Transverse colon (tissue), 4 donors: ENCODE results near the gene E4F1. TPM values are rescaled to one million over a fixed set of nuclear protein-coding genes. Genes with fewer than 3 reads are reported as not detected.

Experiments used
- DNase-seq: peaks from one replicate; pipeline ENCODE4 v3.0.0-alpha.2; 2019
- H3K27ac ChIP-seq, 4 donors: fragments of 200-600 bp; sonication (generic); 2 replicates each; pipeline ENCODE4 v1.5.1; 2016 to 2018; ENCODE audit warnings: inconsistent platforms in 4 of 4
- H3K27me3 ChIP-seq: fragments of 200-600 bp; sonication (generic); 2 replicates; pipeline ENCODE4 v1.5.1; 2017; ENCODE audit warnings: inconsistent platforms
- H3K36me3 ChIP-seq, 4 donors: fragments of 200-600 bp; sonication (generic); 2 replicates each; pipeline ENCODE4 v1.5.1; 2017 to 2019; ENCODE audit warnings: inconsistent platforms in 4 of 4
- H3K4me1 ChIP-seq, 4 donors: fragments of 200-600 bp; sonication (generic); 2 replicates each; pipeline ENCODE4 v1.5.1; 2017 to 2020; ENCODE audit warnings: inconsistent platforms in 4 of 4
- H3K4me3 ChIP-seq, 4 donors: fragments of 200-600 bp; sonication (generic); 1 replicate in 1 of 4; 2 replicates in 3 of 4; pipeline versions ENCODE4 v1.5.1 to v1.6.1; 2017 to 2019; ENCODE audit warnings: inconsistent platforms in 4 of 4
- H3K9me3 ChIP-seq, 2 donors: fragments of 200-600 bp; sonication (generic); 2 replicates each; pipeline ENCODE4 v1.5.1; 2017 to 2019; ENCODE audit warnings: inconsistent platforms in 2 of 2
- CTCF ChIP-seq, 5 experiments: fragments of 200-600 bp in 3 of 5; fragments of 450-650 bp in 2 of 5; sonication (generic) in 3 of 5; IDR thresholded peaks; 1 replicate in 2 of 5; 2 replicates in 3 of 5; pipeline ENCODE4 v1.5.1; 2016 to 2017; ENCODE audit warnings: antibody characterized with exemption in 5 of 5, inconsistent platforms in 3 of 5, mild to moderate bottlenecking in 2 of 5, moderate library complexity in 1 of 5
- EP300 ChIP-seq: sonication (generic); formaldehyde crosslinking; IDR thresholded peaks from one replicate; pipeline ENCODE4 v1.6.1; 2017; ENCODE audit warnings: antibody characterized with exemption, low read depth
- POLR2A ChIP-seq: fragments of 450-650 bp; IDR thresholded peaks from one replicate; pipeline ENCODE4 v1.6.1; 2016; ENCODE audit warnings: antibody characterized with exemption, mild to moderate bottlenecking, moderate library complexity
- POLR2AphosphoS5 ChIP-seq, 3 donors: sonication (generic); formaldehyde crosslinking; IDR thresholded peaks; one replicate each; pipeline ENCODE4 v1.6.1; 2016; ENCODE audit warnings: antibody characterized with exemption in 3 of 3
- WGBS, 2 donors: methylation state at CpG; one replicate each; pipeline ENCODE4 v1.1.5; 2018; ENCODE audit warnings: low coverage in 1 of 2; 5-methylcytosine and 5-hydroxymethylcytosine counted together
- in situ Hi-C, 4 donors: fragments of 200-750 bp; cut with MboI; loops; one replicate each; pipeline versions ENCODE4 v1.15.0 to v1.15.1; 2017; ENCODE audit warnings: low sequenced_read_pairs in 3 of 4, low pct_ligation_motif_present in 1 of 4, low pct_unique_long_range_greater_than_20kb in 1 of 4
- intact Hi-C: fragments of 100-400 bp; cut with DNase I; formaldehyde crosslinking; loops from one replicate; pipeline ENCODE4 v1.15.1; 2023; ENCODE audit warnings: low total_unique reads
- total RNA-seq, 4 donors: library from RNA; depleted of rRNA; stranded (reverse); fragments of >200 nt; gene quantifications; one replicate each; pipeline ENCODE4 v1.1.0, GENCODE V29; 2016

E4F1 gene
- total RNA-seq, 4 donors from 2014 or later = 36.5 to 124 (median 53.6) TPM

DNA sequence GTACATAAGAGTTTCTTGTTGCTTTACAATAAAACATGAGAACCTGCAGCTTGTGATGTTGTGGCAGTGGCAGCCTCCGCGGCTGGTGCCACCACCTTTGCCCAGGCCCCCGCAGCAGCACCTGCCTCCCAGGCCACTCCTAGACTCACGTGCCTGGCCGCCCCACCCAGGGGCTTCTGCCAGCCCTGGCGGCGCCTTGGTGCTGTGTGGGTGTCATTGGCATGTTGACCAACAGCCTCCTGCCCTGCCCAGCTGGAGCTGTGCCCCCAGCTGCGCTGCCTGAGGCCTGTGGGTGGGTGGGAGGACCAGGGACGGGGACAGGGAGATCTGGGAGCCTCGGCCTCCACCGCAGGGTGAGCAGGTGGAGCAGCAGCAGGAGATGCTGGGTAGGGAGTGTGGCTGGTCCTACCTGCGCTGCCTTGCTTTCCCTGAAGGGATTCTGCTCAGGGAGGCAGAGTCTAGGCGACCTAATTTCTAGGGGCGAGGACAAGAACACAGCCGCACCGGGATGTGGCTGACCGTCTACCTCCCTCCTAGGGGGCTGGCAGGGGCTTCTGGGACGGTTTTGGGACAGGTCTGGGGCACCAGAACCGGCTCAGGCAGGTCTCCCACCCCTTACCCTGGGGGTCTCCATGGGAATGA is 12.4 kb downstream of the E4F1 start:
- Histone ChIP-seq H3K36me3 (peaks cover 0 to 42% (median 9%) of the 10 kb centered on the region in 4 donors), H3K27me3 (peaks cover 36% of the 10 kb centered on the region), H3K4me3 (no peak overlapping the region), H3K27ac (no peak overlapping the region), H3K4me1 (peaks cover 13 to 38% (median 23%) of the 10 kb centered on the region in 4 donors), H3K9me3 (no peaks in the 10 kb centered on the region)
- WGBS, 2 donors = 64% methylated on average over 19 of the region's 19 CpGs; no CpG with 5 or more reads in 1 of the 2 donors
- TF ChIP-seq POLR2AphosphoS5 (IDR thresholded peaks at IDR 0.05) (no peak), POLR2A (no peak), CTCF (IDR thresholded peaks at IDR 0.05) (no peak), EP300 (no peak)
- intact Hi-C loops = loop anchor here (10.0 kb wide), 1 partner anchor 231 kb away; the partner anchor contains the start of gene ZNF598
- no peak for DNase-seq
- in situ Hi-C loops = no loop called here

DNA sequence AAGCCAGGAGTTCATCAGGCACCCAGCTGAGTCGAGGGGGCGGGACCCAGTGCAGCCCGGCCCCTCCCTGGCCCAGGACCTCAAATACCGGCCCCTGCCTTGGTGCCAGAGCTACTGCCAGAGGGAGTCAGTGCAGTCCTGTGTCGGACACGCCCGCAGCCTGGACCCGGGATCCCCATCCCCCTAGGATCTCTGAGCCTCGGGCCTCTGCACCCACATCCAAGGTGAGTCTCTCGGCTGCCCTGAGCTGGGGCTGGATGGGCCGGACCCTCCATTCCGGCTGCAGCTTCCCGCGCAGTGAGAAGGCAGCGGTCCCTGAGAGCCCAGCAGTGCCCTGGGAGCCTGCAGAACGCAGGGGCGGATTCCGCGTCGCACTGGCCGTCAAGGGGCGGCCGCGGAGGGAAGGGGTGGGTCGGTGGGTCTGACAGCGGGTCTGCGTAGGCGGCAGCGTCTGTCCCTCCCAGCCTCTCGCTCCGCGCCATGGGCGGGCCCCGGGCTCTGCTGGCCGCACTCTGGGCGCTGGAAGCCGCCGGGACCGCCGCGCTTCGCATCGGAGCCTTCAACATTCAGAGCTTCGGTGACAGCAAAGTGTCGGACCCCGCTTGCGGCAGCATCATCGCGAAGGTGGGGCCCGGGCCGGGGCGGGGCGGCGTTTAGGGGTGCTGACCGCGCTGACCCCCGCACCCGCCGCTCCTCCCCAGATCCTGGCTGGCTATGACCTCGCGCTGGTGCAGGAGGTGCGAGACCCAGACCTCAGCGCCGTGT is 13.1 kb downstream of the E4F1 start, which contains the start of gene DNASE1L2:
TSS of gene DNASE1L2 (plus strand) at position 108 of the 765 bp plus-strand sequence. CDS start at position 481, 373 bp downstream.
- Histone ChIP-seq H3K9me3 (no peaks in the 10 kb centered on the region), H3K27me3 (peaks cover 36% of the 10 kb centered on the region), H3K36me3 (peaks cover 0 to 38% (median 9%) of the 10 kb centered on the region in 4 donors), H3K4me1 (peaks cover 13 to 38% (median 23%) of the 10 kb centered on the region in 4 donors), H3K27ac (no peak within 1 kb of the TSS), H3K4me3 (peak within 1 kb of the TSS in 2 of 4 donors; percentile 4 to 12)
- WGBS, 2 donors = 27% methylated on average over 39 of the region's 64 CpGs; no CpG with 5 or more reads in 1 of the 2 donors
- intact Hi-C loops (loop anchor here (10.0 kb wide), 1 partner anchor 232 kb away; the partner anchor contains the start of gene ZNF598), in situ Hi-C loops (no loop called here)
- TF ChIP-seq EP300 (no peak), POLR2A (no peak), POLR2AphosphoS5 (IDR thresholded peaks at IDR 0.05) (no peak), CTCF (IDR thresholded peaks at IDR 0.05) (no peak)
- no peak for DNase-seq

- Histone ChIP-seq H3K36me3 (peaks cover 0 to 33% (median 9%) of the 10 kb centered on the region in 4 donors), H3K27ac (no peak overlapping the region), H3K4me1 (peaks cover 13 to 38% (median 23%) of the 10 kb centered on the region in 4 donors), H3K27me3 (peaks cover 36% of the 10 kb centered on the region), H3K9me3 (no peaks in the 10 kb centered on the region), H3K4me3 (peak overlapping the region in 2 of 4 donors; percentile 4 to 12)
- TF ChIP-seq CTCF (IDR thresholded peaks at IDR 0.05) = no peak
- no peak for TF ChIP-seq POLR2AphosphoS5 (IDR thresholded peaks at IDR 0.05)
- TF ChIP-seq POLR2A = no peak
- TF ChIP-seq EP300 = no peak
- in situ Hi-C loops = no loop called here
- intact Hi-C loops = loop anchor here (10.0 kb wide), 1 partner anchor 232 kb away; the partner anchor contains the start of gene ZNF598
- WGBS, 2 donors = 60% methylated on average over 1 of the region's 40 CpGs; no CpG with 5 or more reads in 1 of the 2 donors
- no peak for DNase-seq
Measured at GRCh38 chr16:2237102-2237482, 13.7 kb downstream of the E4F1 start.
